HEK293T (cell line): ENCODE data around the gene CYP1A2.

Experiments used
- CTCF ChIA-PET: fragments of 350-600 bp; formaldehyde crosslinking; extraction: SDS; loops from one replicate; lab custom pipeline; 2021; ENCODE audit warnings: antibody characterized with exemption, inconsistent platforms; lab: Yijun Ruan, JAX
- POLR2A ChIA-PET: fragments of 350-600 bp; formaldehyde crosslinking; extraction: SDS; loops from one replicate; lab custom pipeline; 2020; ENCODE audit warnings: antibody characterized with exemption, inconsistent platforms; lab: Yijun Ruan, JAX
- DNase-seq: peaks from one replicate; pipeline ENCODE4 v3.0.0; 2012; ENCODE audit warnings: mixed read lengths; ENCODE audit errors: extremely low spot score
- CTBP1 ChIP-seq: fragments of 450-650 bp; IDR thresholded peaks from 2 replicates; pipeline ENCODE4 v1.6.1; 2016; ENCODE audit warnings: borderline replicate concordance
- FOXK2 ChIP-seq: fragments of 450-650 bp; IDR thresholded peaks from 2 replicates; pipeline ENCODE4 v1.6.1; 2016; ENCODE audit warnings: mild to moderate bottlenecking
- LEF1 ChIP-seq: fragments of 450-650 bp; IDR thresholded peaks from 2 replicates; pipeline ENCODE4 v1.6.1; 2017; ENCODE audit warnings: mild to moderate bottlenecking, borderline replicate concordance
- SUZ12 ChIP-seq: fragments of 450-650 bp; IDR thresholded peaks from 2 replicates; pipeline ENCODE4 v1.6.1; 2016; ENCODE audit warnings: mild to moderate bottlenecking
- ZNF384 ChIP-seq: fragments of 450-650 bp; IDR thresholded peaks from 2 replicates; pipeline ENCODE4 v1.6.1; 2016

CYP1A2 gene

GRCh38 chr15:74804935-74805334, 56.3 kb downstream of the CYP1A2 start:
- no peak for DNase-seq
- ChIA-PET POLR2A (interaction anchor here (1.6 kb wide), 1 partner anchor 89 kb away, joined by 3 read pairs; no protein-coding TSS in a partner anchor), CTCF (interaction anchor here (0.7 to 1.8 kb wide), 2 partner anchors 17 to 36 kb away, joined by 3 to 6 read pairs; no protein-coding TSS in a partner anchor)
- no peak for TF ChIP-seq SUZ12
- no peak for TF ChIP-seq CTBP1
- no peak for TF ChIP-seq ZNF384
- no peak for TF ChIP-seq FOXK2
- TF ChIP-seq LEF1 = no peak
